ENCODE measurements around the gene CA11. TPM values are rescaled to one million over a fixed set of nuclear protein-coding genes. Genes with fewer than 3 reads are reported as not detected.

Gene CA11
- total and polyA plus RNA-seq, 8 donors = 2.6 to 15.2 (median 5.6) TPM

DNA sequence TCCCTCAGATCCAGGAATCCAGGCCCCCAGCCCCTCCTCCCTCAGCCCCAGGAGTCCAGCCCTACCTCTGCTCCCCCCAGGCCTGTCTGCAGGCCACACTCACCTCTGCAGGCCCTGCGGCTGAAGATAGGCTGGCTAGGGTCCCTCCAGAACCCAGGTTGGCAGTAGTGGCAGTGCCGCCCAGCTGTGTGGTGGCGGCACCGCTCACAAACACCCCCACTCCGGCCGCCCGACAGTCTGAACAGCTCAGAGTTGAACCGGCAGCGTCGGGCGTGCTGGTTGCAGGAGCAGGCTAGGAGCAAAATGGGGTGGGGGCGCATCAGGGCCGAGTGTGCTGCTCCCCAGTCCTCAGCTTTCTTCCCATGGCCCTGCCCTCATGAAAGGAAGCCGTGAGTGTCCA lies 18.5 kb upstream of the CA11 start:
- H3K4me3 ChIP-seq = no peak overlapping the region
- ATAC-seq = no peak
- H3K27me3 ChIP-seq = no peaks in the 10 kb centered on the region
- no peak for DNase-seq
- FAIRE-seq = no peak
- no peaks in the 10 kb centered on the region for H3K9me3 ChIP-seq
- H3K27ac ChIP-seq = no peak overlapping the region
- intact Hi-C loops (cut with DNase I) = no loop called here
- no peaks in the 10 kb centered on the region for H3K36me3 ChIP-seq
- TF ChIP-seq, protein P1, sequence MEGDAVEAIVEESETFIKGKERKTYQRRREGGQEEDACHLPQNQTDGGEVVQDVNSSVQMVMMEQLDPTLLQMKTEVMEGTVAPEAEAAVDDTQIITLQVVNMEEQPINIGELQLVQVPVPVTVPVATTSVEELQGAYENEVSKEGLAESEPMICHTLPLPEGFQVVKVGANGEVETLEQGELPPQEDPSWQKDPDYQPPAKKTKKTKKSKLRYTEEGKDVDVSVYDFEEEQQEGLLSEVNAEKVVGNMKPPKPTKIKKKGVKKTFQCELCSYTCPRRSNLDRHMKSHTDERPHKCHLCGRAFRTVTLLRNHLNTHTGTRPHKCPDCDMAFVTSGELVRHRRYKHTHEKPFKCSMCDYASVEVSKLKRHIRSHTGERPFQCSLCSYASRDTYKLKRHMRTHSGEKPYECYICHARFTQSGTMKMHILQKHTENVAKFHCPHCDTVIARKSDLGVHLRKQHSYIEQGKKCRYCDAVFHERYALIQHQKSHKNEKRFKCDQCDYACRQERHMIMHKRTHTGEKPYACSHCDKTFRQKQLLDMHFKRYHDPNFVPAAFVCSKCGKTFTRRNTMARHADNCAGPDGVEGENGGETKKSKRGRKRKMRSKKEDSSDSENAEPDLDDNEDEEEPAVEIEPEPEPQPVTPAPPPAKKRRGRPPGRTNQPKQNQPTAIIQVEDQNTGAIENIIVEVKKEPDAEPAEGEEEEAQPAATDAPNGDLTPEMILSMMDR (IDR thresholded peaks at IDR 0.05) = no peak
- peaks cover 0 to 7% (median 0%) of the 10 kb centered on the region in 3 donors for H3K4me1 ChIP-seq
- 88 to 91% methylated on average over 14 of the region's 14 CpGs for WGBS, 2 donors

DNA sequence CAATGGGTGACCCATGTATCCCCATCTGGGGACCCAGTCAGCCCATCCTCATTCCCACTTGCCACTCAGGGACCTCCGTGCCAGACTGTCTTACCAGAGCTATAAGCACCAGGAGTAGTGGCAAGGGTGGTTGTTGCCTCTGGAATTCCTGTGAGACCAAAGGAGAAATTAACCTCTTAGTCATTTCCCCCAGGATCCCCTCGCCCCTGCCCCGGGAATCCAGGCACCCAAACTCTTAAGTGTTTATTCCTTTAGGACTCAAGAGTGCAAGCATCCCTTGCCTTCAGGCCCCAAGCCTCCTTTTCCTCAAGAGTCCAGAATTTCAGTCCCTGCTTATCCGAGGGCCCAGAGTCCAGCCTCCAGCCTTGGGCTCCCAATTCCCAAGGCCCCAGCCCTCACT lies 17.7 kb upstream of the CA11 start:
- WGBS, 2 donors = 93 to 97% methylated on average over 4 of the region's 4 CpGs
- H3K27ac ChIP-seq = no peak overlapping the region
- no peak for ATAC-seq
- no peaks in the 10 kb centered on the region for H3K36me3 ChIP-seq
- no peaks in the 10 kb centered on the region for H3K9me3 ChIP-seq
- H3K27me3 ChIP-seq = no peaks in the 10 kb centered on the region
- intact Hi-C loops (cut with DNase I) = no loop called here
- TF ChIP-seq, protein P1 (IDR thresholded peaks at IDR 0.05) = no peak
- no peak for DNase-seq
- peaks cover 0 to 7% (median 0%) of the 10 kb centered on the region in 3 donors for H3K4me1 ChIP-seq
- no peak overlapping the region for H3K4me3 ChIP-seq
- FAIRE-seq = no peak

DNA sequence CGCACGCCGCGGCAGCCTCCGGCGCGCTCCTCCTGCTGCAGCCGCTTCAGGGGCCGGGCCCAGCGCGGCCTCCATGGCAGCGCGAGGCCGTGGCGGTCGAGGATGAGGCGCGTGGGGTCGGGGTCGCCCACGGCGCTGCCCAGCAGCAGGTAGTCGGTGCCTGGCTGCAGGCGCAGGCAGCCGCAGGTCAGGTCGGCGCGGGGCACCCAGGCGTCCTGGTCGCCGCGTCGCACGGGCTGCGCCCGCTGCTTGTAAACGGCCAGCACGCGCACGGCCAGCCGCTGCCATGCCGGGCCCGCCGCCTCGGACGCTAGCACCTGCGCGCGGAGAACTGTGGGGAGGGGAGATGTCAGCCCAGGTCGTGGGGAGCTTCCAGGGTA lies 15.7 kb upstream of the CA11 start:
- intact Hi-C loops (cut with DNase I) = no loop called here
- no peak overlapping the region for H3K27ac ChIP-seq
- DNase-seq (no peak), ATAC-seq (no peak), FAIRE-seq (no peak)
- H3K4me3 ChIP-seq = no peak overlapping the region
- peaks cover 0 to 7% (median 0%) of the 10 kb centered on the region in 3 donors for H3K4me1 ChIP-seq
- no peaks in the 10 kb centered on the region for H3K27me3 ChIP-seq
- no peaks in the 10 kb centered on the region for H3K9me3 ChIP-seq
- H3K36me3 ChIP-seq = no peaks in the 10 kb centered on the region
- 79 to 87% methylated on average over 44 to 50 of the region's 50 CpGs for WGBS, 2 donors
- TF ChIP-seq, protein P1 (IDR thresholded peaks at IDR 0.05) = no peak

DNA sequence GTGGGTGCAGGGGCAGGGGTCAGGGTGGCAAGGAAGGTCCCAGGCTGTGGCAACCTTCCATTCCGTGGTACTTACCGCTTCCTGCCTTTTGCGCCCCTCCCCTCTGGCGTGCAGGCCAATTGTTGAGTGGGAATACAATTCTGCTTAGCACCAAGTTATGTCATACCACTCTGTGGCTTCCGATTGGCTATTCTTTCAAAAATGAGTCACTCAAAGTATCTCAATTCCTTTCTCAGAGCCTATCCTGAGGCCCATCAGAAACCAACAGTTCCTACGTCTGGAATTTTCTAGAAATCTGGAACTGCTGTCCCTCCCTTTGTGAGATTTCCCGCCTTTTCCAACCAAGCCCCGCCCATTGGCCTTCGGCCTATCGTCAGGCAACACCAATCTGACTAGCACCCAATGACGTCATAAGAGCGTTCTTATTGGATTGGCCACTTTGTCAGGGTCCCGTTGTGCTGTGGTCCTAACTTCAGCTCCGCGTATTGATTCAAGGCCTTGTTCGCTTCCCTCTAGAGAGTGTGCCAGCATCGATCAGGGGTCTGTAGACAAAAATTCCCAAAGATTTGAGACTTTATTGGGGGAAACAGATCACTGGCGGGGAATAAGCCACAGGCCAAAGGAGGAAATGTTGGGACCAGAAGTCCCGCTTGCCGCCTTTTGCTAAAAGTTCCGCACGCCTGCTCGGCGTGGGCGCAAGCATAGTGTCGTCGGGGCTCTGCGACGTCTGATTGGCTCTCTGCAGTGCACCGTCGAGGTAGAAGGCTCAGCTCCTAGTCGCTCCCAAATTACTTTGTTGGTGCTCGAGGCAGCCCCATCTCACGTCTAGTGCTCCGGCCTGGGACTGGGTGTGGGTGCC lies 15.1 kb upstream of the CA11 start:
- ATAC-seq (peak; percentile 89 to 94 (median 93)), FAIRE-seq (peak; percentile 92), DNase-seq (peak; percentile 80 to 91 (median 86))
- H3K9me3 ChIP-seq = no peaks in the 10 kb centered on the region
- H3K36me3 ChIP-seq = no peaks in the 10 kb centered on the region
- TF ChIP-seq, protein P1 (IDR thresholded peaks at IDR 0.05) = no peak
- H3K4me1 ChIP-seq = peaks cover 0 to 7% (median 0%) of the 10 kb centered on the region in 3 donors
- peak overlapping the region in 3 of 4 donors; percentile 11 to 30 (median 19) for H3K27ac ChIP-seq
- intact Hi-C loops (cut with DNase I) = no loop called here
- H3K4me3 ChIP-seq = no peak overlapping the region
- 53 to 59% methylated on average over 35 of the region's 35 CpGs for WGBS, 2 donors
- H3K27me3 ChIP-seq = no peaks in the 10 kb centered on the region

DNA sequence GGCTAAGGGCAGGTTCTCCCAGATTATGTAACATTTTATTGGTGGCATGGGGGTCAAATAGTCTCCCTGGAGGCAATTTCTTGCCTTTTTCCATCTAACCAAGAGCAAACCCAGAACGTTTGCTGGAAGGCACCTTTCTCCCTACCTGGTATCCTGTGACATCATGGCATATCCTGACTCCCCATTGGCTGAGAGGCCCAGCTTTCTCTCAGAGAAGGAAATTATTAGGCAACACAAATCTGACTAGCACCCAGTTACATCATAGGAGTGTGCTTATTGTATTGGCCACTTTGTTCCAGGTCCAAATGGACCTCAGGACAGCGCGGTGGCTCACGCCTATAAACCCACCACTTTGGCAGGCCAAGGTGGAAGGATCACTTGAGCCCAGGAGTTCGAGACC lies 13.8 kb upstream of the CA11 start:
- FAIRE-seq (no peak), DNase-seq (no peak), ATAC-seq (peak in 2 of 4 donors; percentile 22 to 26)
- no peak overlapping the region for H3K4me3 ChIP-seq
- H3K9me3 ChIP-seq = no peaks in the 10 kb centered on the region
- no peak overlapping the region for H3K27ac ChIP-seq
- intact Hi-C loops (cut with DNase I) = loop anchor here in 1 of 3 donors (10.0 kb wide), 1 partner anchor 175 kb away; the partner anchor contains the start of gene HSD17B14
- WGBS, 2 donors = 78 to 82% methylated on average over 5 of the region's 5 CpGs
- H3K36me3 ChIP-seq = no peaks in the 10 kb centered on the region
- no peaks in the 10 kb centered on the region for H3K27me3 ChIP-seq
- H3K4me1 ChIP-seq = peaks cover 0 to 7% (median 0%) of the 10 kb centered on the region in 3 donors
- TF ChIP-seq, protein P1 (IDR thresholded peaks at IDR 0.05) = no peak

Measured in pancreas (tissue), 10 donors.